HCT116 (cell line): ENCODE measurements around the gene ASB10. TPM values are rescaled to one million over a fixed set of nuclear protein-coding genes. Genes with fewer than 3 reads are reported as not detected.

ENCODE experiments used
- ATAC-seq: fragments of 200-7000 bp; cut with Tn5 transposase; 2 replicates; pipeline ENCODE4 v1.9.1; 2020; ENCODE audit warnings: mild to moderate bottlenecking, moderate library complexity
- BruUV-seq: library from RNA; stranded (reverse); fragments of 400-500 nt; replicated peaks from 2 replicates; lab custom pipeline; 2021; lab: Mats Ljungman, UMichigan
- CTCF ChIA-PET: fragments of 300-600 bp; sonication (Branson Sonifier 250); formaldehyde crosslinking; loops from one replicate; lab custom pipeline; 2021; ENCODE audit warnings: antibody characterized with exemption; lab: Charles Lee
- POLR2A ChIA-PET: fragments of 300-600, 350-600 bp; sonication (Branson Sonifier 250); formaldehyde crosslinking; loops from one replicate; lab custom pipeline; 2021; ENCODE audit warnings: antibody characterized with exemption; lab: Charles Lee
- RAD21 ChIA-PET, 2 experiments: fragments of 300-600 bp; sonication (Branson Sonifier 250); formaldehyde crosslinking; loops; one replicate each; lab custom pipeline; 2023; ENCODE audit warnings: low total read pairs in 2 of 2; ENCODE audit not compliant: uncharacterized antibody in 2 of 2, unreplicated experiment in 2 of 2, low non-redundant PET in 1 of 2; lab: Charles Lee
- DNase-seq: peaks from one replicate; pipeline ENCODE4 v3.0.0-alpha.2; 2010; ENCODE audit warnings: low read depth, low spot score
- H2AFZ ChIP-seq: fragments of 200-600 bp; shearing (Covaris generic), sonication (generic); 2 replicates; pipeline ENCODE4 v1.6.1; 2017; ENCODE audit warnings: low read depth, mixed run types, mixed read lengths, antibody characterized with exemption, low read length; ENCODE audit not compliant: poor library complexity, severe bottlenecking
- H3K27ac ChIP-seq: 2 replicates; pipeline ENCODE4 v1.5.1; 2012; ENCODE audit warnings: low read depth, low read length
- H3K27me3 ChIP-seq: fragments of 200-600 bp; sonication (generic); 2 replicates; pipeline ENCODE4 v1.6.1; 2016; ENCODE audit warnings: mixed run types, low read length, mixed read lengths; ENCODE audit not compliant: insufficient read depth
- H3K36me3 ChIP-seq, 2 experiments: fragments of 200-500 bp in 1 of 2; fragments of 200-600 bp in 1 of 2; sonication (Bioruptor generic) in 1 of 2; sonication (generic) in 1 of 2; 2 replicates each; pipeline versions ENCODE4 v1.5.1 to v1.6.1; 2014 to 2016; ENCODE audit warnings: low read length in 2 of 2, inconsistent platforms in 1 of 2, mixed read lengths in 1 of 2, mixed run types in 1 of 2; ENCODE audit not compliant: insufficient read depth in 2 of 2, control insufficient read depth in 1 of 2
- H3K4me1 ChIP-seq, 2 experiments: fragments of 200-600 bp in 1 of 2; sonication (generic) in 1 of 2; 2 replicates each; pipeline versions ENCODE4 v1.5.1 to v1.6.1; 2012 to 2017; ENCODE audit warnings: low read length in 2 of 2, inconsistent platforms in 1 of 2, mild to moderate bottlenecking in 1 of 2, mixed read lengths in 1 of 2, mixed run types in 1 of 2, moderate library complexity in 1 of 2; ENCODE audit not compliant: insufficient read depth in 2 of 2, control insufficient read depth in 1 of 2
- H3K4me2 ChIP-seq: fragments of 200-600 bp; sonication (generic); 2 replicates; pipeline ENCODE4 v1.6.1; 2017; ENCODE audit warnings: mixed run types, low read length, mixed read lengths
- H3K4me3 ChIP-seq, 2 experiments: fragments of 200-600 bp in 1 of 2; sonication (generic) in 1 of 2; replicated peaks in 1 of 2; 2 replicates each; pipeline ENCODE4 v1.5.1; 2011 to 2016; ENCODE audit warnings: low read length in 2 of 2, control low read depth in 1 of 2, low read depth in 1 of 2, mild to moderate bottlenecking in 1 of 2, mixed read lengths in 1 of 2, mixed run types in 1 of 2
- H3K79me2 ChIP-seq: fragments of 200-600 bp; sonication (generic); 2 replicates; pipeline ENCODE4 v1.6.1; 2017; ENCODE audit warnings: mild to moderate bottlenecking, mixed run types, low read length, moderate library complexity, mixed read lengths; ENCODE audit not compliant: insufficient read depth
- H3K9ac ChIP-seq: fragments of 200-600 bp; sonication (generic); 2 replicates; pipeline ENCODE4 v1.6.1; 2016; ENCODE audit warnings: low read length, mixed read lengths
- H3K9me2 ChIP-seq: fragments of 200-600 bp; sonication (generic), shearing (Covaris generic); 2 replicates; pipeline ENCODE4 v1.6.1; 2017; ENCODE audit warnings: mixed run types, mild to moderate bottlenecking, moderate library complexity; ENCODE audit not compliant: insufficient read depth
- H3K9me3 ChIP-seq, 2 experiments: fragments of 200-500 bp in 1 of 2; fragments of 200-600 bp in 1 of 2; sonication (Bioruptor generic) in 1 of 2; sonication (generic) in 1 of 2; 2 replicates each; pipeline ENCODE4 v1.6.1; 2014 to 2017; ENCODE audit warnings: low read length in 2 of 2, mixed read lengths in 2 of 2, inconsistent platforms in 1 of 2, low read depth in 1 of 2, mild to moderate bottlenecking in 1 of 2, mixed run types in 1 of 2, moderate library complexity in 1 of 2; ENCODE audit not compliant: control insufficient read depth in 1 of 2, insufficient read depth in 1 of 2
- H4K20me1 ChIP-seq: fragments of 200-600 bp; sonication (generic), shearing (Covaris generic); 2 replicates; pipeline ENCODE4 v1.6.1; 2017; ENCODE audit warnings: mixed run types, mild to moderate bottlenecking, moderate library complexity; ENCODE audit not compliant: insufficient read depth
- CBX3 ChIP-seq: IDR thresholded peaks from 2 replicates; pipeline ENCODE4 v1.6.1; 2012; ENCODE audit warnings: low read depth
- EGR1 ChIP-seq: IDR thresholded peaks from 2 replicates; pipeline ENCODE4 v1.6.1; 2012; ENCODE audit warnings: low read depth
- ELF1 ChIP-seq: IDR thresholded peaks from 2 replicates; pipeline ENCODE4 v1.6.1; 2012; ENCODE audit warnings: low read depth, borderline replicate concordance
- EZH2 ChIP-seq: fragments of 200-600 bp; sonication (generic); IDR thresholded peaks from 2 replicates; pipeline ENCODE4 v1.6.1; 2017; ENCODE audit warnings: antibody characterized with exemption, mixed run types
- EZH2phosphoT487 ChIP-seq: fragments of 200-600 bp; IDR thresholded peaks from 2 replicates; pipeline ENCODE4 v1.6.1; 2018; ENCODE audit warnings: antibody characterized with exemption, borderline replicate concordance
- FOSL1 ChIP-seq: IDR thresholded peaks from 2 replicates; pipeline ENCODE4 v1.6.1; 2012; ENCODE audit warnings: low read depth
- JUND ChIP-seq: IDR thresholded peaks from 2 replicates; pipeline ENCODE4 v1.6.1; 2012
- POLR2A ChIP-seq: IDR thresholded peaks from 2 replicates; pipeline ENCODE4 v1.7.0; 2011; ENCODE audit warnings: borderline replicate concordance; ENCODE audit not compliant: insufficient read depth, insufficient read length; ENCODE audit errors: extremely low read depth
- POLR2AphosphoS5 ChIP-seq: IDR thresholded peaks from 2 replicates; pipeline ENCODE4 v1.6.1; 2011; ENCODE audit warnings: mild to moderate bottlenecking, low read depth, low read length, moderate library complexity
- SIN3A ChIP-seq: IDR thresholded peaks from 2 replicates; pipeline ENCODE4 v1.6.1; 2012; ENCODE audit warnings: low read depth
- SP1 ChIP-seq: IDR thresholded peaks from 2 replicates; pipeline ENCODE4 v1.6.1; 2012; ENCODE audit warnings: low read depth
- YY1 ChIP-seq: IDR thresholded peaks from 2 replicates; pipeline ENCODE4 v1.6.1; 2011; ENCODE audit warnings: low read length, low read depth, moderate library complexity, mild to moderate bottlenecking; ENCODE audit not compliant: insufficient replicate concordance; ENCODE audit errors: extremely low read depth
- ZFX ChIP-seq: fragments of 450-650 bp; IDR thresholded peaks from 2 replicates; pipeline ENCODE4 v1.6.1; 2017
- ZNF274 ChIP-seq: fragments of 200-500 bp; sonication (Bioruptor generic); IDR thresholded peaks from 2 replicates; pipeline ENCODE4 v1.6.1; 2014; ENCODE audit warnings: mild to moderate bottlenecking, low read depth, low read length, inconsistent platforms
- intact Hi-C: fragments of 100-400 bp; cut with micrococcal nuclease; formaldehyde crosslinking; loops from 2 replicates; pipeline ENCODE4 v1.10.0; 2022
- total RNA-seq: library from RNA; stranded (reverse); gene quantifications from one replicate; pipeline ENCODE4 v1.2.1, GENCODE V29; 2021; ENCODE audit not compliant: unreplicated experiment
- TF ChIP-seq, protein P1 (sequence below): IDR thresholded peaks from 2 replicates; pipeline ENCODE4 v1.6.1; 2012
- TF ChIP-seq, protein P2 (sequence below): IDR thresholded peaks from 2 replicates; pipeline ENCODE4 v1.6.1; 2012; ENCODE audit warnings: low read depth
- TF ChIP-seq, protein P3 (sequence below), 3 experiments: fragments of 200-600 bp in 1 of 3; sonication (generic) in 1 of 3; IDR thresholded peaks in 2 of 3; conservative IDR thresholded peaks in 1 of 3; 2 replicates each; pipeline ENCODE4 v1.5.1; 2012 to 2017; ENCODE audit warnings: low read depth in 2 of 3, low read length in 2 of 3, antibody characterized with exemption in 1 of 3, borderline replicate concordance in 1 of 3, control low read depth in 1 of 3, mild to moderate bottlenecking in 1 of 3, mixed read lengths in 1 of 3, mixed run types in 1 of 3, moderate library complexity in 1 of 3; ENCODE audit not compliant: insufficient read depth in 1 of 3
- TF ChIP-seq, protein P4 (sequence below): IDR thresholded peaks from 2 replicates; pipeline ENCODE4 v1.6.1; 2011; ENCODE audit warnings: mild to moderate bottlenecking, low read length, moderate library complexity; ENCODE audit not compliant: insufficient replicate concordance; ENCODE audit errors: extremely low read depth
- TF ChIP-seq, protein P5 (sequence below): IDR thresholded peaks from 2 replicates; pipeline ENCODE4 v1.6.1; 2012

The ASB10 gene
- total RNA-seq, 1 experiment from 2014 or later: not detected

DNA sequence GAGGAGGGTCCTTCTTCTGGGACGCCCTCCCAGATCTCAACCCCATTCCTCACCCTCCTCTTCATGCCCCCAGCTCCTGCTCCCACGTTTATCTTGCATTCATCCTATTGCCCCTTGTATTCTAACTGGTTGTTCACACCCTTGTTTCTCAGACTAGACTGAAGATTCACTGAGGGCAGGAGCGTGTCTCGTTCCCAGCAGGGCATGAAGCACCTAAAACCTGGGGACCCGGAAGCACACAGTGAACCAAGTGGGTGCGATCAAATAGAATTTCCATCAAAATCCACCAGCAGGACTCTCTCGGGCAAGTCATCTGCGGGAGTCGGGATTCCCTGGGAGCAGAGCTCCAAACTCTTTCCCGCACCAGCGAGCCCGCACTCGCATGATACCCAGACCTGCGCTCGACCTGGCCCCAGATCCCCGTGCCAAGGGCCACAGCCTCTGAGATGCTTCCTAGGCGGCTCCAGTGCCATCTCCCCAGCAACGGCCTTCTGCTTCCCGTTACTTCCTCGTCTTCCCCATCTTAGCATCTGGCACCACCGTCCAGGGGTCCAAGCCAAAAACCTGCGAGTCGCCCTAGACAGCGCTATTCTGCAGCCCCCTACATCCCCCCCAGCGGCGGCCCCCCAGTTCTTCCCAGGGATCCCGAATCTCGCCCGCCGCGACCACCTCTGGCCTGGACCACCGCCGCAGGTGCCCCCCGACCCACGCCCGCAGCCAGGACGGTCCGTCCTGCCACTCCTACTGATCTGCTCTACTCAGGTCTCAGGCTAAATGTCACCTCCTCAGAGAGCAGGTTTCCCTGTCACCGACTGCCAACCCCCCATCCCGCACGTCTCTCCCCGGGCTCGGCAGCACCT is 13.4 kb downstream of the ASB10 start:
- Histone ChIP-seq H3K27ac (no peak overlapping the region), H3K4me3 (no peak overlapping the region), H3K79me2 (no peaks in the 10 kb centered on the region), H3K4me1 (no peaks in the 10 kb centered on the region), H2AFZ (no peak overlapping the region), H3K9ac (no peak overlapping the region), H3K4me2 (no peak overlapping the region), H3K9me2 (no peaks in the 10 kb centered on the region), H3K27me3 (no peaks in the 10 kb centered on the region), H3K9me3 (peaks cover 0 to 8% of the 10 kb centered on the region in 2 experiments; a peak in 1 of 4 replicates), H4K20me1 (no peaks in the 10 kb centered on the region), H3K36me3 (no peaks in the 10 kb centered on the region)
- ChIA-PET CTCF (no interaction called here), RAD21 (no interaction called here), POLR2A (no interaction called here)
- DNase-seq (no peak), ATAC-seq (no peak)
- no TSS peak for BruUV-seq
- TF ChIP-seq, protein P1, sequence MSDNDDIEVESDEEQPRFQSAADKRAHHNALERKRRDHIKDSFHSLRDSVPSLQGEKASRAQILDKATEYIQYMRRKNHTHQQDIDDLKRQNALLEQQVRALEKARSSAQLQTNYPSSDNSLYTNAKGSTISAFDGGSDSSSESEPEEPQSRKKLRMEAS: no peak
- no peak for TF ChIP-seq EZH2phosphoT487
- no peak for TF ChIP-seq POLR2A
- TF ChIP-seq SIN3A: no peak
- TF ChIP-seq SP1: no peak
- TF ChIP-seq, protein P2, sequence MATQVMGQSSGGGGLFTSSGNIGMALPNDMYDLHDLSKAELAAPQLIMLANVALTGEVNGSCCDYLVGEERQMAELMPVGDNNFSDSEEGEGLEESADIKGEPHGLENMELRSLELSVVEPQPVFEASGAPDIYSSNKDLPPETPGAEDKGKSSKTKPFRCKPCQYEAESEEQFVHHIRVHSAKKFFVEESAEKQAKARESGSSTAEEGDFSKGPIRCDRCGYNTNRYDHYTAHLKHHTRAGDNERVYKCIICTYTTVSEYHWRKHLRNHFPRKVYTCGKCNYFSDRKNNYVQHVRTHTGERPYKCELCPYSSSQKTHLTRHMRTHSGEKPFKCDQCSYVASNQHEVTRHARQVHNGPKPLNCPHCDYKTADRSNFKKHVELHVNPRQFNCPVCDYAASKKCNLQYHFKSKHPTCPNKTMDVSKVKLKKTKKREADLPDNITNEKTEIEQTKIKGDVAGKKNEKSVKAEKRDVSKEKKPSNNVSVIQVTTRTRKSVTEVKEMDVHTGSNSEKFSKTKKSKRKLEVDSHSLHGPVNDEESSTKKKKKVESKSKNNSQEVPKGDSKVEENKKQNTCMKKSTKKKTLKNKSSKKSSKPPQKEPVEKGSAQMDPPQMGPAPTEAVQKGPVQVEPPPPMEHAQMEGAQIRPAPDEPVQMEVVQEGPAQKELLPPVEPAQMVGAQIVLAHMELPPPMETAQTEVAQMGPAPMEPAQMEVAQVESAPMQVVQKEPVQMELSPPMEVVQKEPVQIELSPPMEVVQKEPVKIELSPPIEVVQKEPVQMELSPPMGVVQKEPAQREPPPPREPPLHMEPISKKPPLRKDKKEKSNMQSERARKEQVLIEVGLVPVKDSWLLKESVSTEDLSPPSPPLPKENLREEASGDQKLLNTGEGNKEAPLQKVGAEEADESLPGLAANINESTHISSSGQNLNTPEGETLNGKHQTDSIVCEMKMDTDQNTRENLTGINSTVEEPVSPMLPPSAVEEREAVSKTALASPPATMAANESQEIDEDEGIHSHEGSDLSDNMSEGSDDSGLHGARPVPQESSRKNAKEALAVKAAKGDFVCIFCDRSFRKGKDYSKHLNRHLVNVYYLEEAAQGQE: no peak
- no peak for TF ChIP-seq JUND
- TF ChIP-seq FOSL1: no peak
- no peak for TF ChIP-seq ZNF274
- no peak for TF ChIP-seq YY1
- no peak for TF ChIP-seq EGR1
- TF ChIP-seq EZH2: no peak
- TF ChIP-seq CBX3: no peak
- TF ChIP-seq, protein P3, sequence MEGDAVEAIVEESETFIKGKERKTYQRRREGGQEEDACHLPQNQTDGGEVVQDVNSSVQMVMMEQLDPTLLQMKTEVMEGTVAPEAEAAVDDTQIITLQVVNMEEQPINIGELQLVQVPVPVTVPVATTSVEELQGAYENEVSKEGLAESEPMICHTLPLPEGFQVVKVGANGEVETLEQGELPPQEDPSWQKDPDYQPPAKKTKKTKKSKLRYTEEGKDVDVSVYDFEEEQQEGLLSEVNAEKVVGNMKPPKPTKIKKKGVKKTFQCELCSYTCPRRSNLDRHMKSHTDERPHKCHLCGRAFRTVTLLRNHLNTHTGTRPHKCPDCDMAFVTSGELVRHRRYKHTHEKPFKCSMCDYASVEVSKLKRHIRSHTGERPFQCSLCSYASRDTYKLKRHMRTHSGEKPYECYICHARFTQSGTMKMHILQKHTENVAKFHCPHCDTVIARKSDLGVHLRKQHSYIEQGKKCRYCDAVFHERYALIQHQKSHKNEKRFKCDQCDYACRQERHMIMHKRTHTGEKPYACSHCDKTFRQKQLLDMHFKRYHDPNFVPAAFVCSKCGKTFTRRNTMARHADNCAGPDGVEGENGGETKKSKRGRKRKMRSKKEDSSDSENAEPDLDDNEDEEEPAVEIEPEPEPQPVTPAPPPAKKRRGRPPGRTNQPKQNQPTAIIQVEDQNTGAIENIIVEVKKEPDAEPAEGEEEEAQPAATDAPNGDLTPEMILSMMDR (IDR thresholded peaks at IDR 0.05 in 2 of 3, conservative IDR thresholded peaks at IDR 0.05 in 1 of 3; ENCODE audit: borderline replicate concordance in 1 of 3, insufficient read depth in 1 of 3, low read depth in 2 of 3, low read length in 2 of 3): no peak
- no peak for TF ChIP-seq POLR2AphosphoS5
- no peak for TF ChIP-seq ELF1
- no peak for TF ChIP-seq ZFX
- TF ChIP-seq, protein P4, sequence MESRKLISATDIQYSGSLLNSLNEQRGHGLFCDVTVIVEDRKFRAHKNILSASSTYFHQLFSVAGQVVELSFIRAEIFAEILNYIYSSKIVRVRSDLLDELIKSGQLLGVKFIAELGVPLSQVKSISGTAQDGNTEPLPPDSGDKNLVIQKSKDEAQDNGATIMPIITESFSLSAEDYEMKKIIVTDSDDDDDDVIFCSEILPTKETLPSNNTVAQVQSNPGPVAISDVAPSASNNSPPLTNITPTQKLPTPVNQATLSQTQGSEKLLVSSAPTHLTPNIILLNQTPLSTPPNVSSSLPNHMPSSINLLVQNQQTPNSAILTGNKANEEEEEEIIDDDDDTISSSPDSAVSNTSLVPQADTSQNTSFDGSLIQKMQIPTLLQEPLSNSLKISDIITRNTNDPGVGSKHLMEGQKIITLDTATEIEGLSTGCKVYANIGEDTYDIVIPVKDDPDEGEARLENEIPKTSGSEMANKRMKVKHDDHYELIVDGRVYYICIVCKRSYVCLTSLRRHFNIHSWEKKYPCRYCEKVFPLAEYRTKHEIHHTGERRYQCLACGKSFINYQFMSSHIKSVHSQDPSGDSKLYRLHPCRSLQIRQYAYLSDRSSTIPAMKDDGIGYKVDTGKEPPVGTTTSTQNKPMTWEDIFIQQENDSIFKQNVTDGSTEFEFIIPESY: no peak
- TF ChIP-seq, protein P5, sequence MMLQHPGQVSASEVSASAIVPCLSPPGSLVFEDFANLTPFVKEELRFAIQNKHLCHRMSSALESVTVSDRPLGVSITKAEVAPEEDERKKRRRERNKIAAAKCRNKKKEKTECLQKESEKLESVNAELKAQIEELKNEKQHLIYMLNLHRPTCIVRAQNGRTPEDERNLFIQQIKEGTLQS: no peak
- intact Hi-C loops: loop anchor here (2.0 to 5.0 kb wide), 2 partner anchors 129 to 396 kb away; no protein-coding TSS in a partner anchor
